Duodenal mucosa (tissue), 2 donors: ENCODE results near the gene MAS1.
"Not testable (repeated sequence)": the region's sequence is repeated elsewhere in the genome, so short reads cannot be mapped to it uniquely, and the experiment has no call there.

Experiments
- H3K27ac ChIP-seq: one replicate; pipeline ENCODE4 v1.7.0; 2013; ENCODE audit warnings: low read depth, low read length
- H3K27me3 ChIP-seq, 2 donors: one replicate each; pipeline ENCODE4 v1.7.0; 2013; ENCODE audit warnings: low read length in 2 of 2, control low read depth in 1 of 2; ENCODE audit not compliant: insufficient read depth in 2 of 2, control insufficient read depth in 1 of 2
- H3K36me3 ChIP-seq, 2 donors: one replicate each; pipeline ENCODE4 v1.7.0; 2013; ENCODE audit warnings: low read length in 2 of 2, control low read depth in 1 of 2; ENCODE audit not compliant: insufficient read depth in 2 of 2, control insufficient read depth in 1 of 2
- H3K4me1 ChIP-seq, 2 donors: one replicate each; pipeline ENCODE4 v1.7.0; 2013; ENCODE audit warnings: low read length in 2 of 2, control low read depth in 1 of 2; ENCODE audit not compliant: insufficient read depth in 2 of 2, control insufficient read depth in 1 of 2
- H3K4me3 ChIP-seq, 2 donors: one replicate each; pipeline ENCODE4 v1.7.0; 2013; ENCODE audit warnings: low read length in 2 of 2, low read depth in 1 of 2
- H3K9ac ChIP-seq, 2 donors: one replicate each; pipeline ENCODE4 v1.7.0; 2013; ENCODE audit warnings: low read length in 2 of 2, low read depth in 1 of 2
- H3K9me3 ChIP-seq, 2 donors: one replicate each; pipeline ENCODE4 v1.7.0; 2013; ENCODE audit warnings: low read length in 2 of 2, control low read depth in 1 of 2; ENCODE audit not compliant: control insufficient read depth in 1 of 2

The MAS1 gene

GRCh38 chr6:159890792-159891191 is at the start of gene MAS1:
MAS1 (plus strand) TSS chr6:159890988; CDS start chr6:159906956, 15,968 bp downstream.
- Histone ChIP-seq H3K4me3 (no peak within 1 kb of the TSS), H3K4me1 (no peaks in the 10 kb centered on the region), H3K27me3 (peaks cover 8 to 33% of the 10 kb centered on the region in 2 donors), H3K9me3 (no peaks in the 10 kb centered on the region), H3K27ac (no peak within 1 kb of the TSS), H3K9ac (no peak within 1 kb of the TSS), H3K36me3 (no peaks in the 10 kb centered on the region)

- H3K9me3 ChIP-seq = no peaks in the 10 kb centered on the region
- peaks cover 0 to 3% of the 10 kb centered on the region in 2 donors for H3K27me3 ChIP-seq
- no peak overlapping the region for H3K9ac ChIP-seq
- no peaks in the 10 kb centered on the region for H3K36me3 ChIP-seq
- H3K4me3 ChIP-seq = no peak overlapping the region
- H3K4me1 ChIP-seq = no peaks in the 10 kb centered on the region
- H3K27ac ChIP-seq = no peak overlapping the region
Measured at GRCh38 chr6:159842035-159842434, 48.8 kb upstream of the MAS1 start.

DNA sequence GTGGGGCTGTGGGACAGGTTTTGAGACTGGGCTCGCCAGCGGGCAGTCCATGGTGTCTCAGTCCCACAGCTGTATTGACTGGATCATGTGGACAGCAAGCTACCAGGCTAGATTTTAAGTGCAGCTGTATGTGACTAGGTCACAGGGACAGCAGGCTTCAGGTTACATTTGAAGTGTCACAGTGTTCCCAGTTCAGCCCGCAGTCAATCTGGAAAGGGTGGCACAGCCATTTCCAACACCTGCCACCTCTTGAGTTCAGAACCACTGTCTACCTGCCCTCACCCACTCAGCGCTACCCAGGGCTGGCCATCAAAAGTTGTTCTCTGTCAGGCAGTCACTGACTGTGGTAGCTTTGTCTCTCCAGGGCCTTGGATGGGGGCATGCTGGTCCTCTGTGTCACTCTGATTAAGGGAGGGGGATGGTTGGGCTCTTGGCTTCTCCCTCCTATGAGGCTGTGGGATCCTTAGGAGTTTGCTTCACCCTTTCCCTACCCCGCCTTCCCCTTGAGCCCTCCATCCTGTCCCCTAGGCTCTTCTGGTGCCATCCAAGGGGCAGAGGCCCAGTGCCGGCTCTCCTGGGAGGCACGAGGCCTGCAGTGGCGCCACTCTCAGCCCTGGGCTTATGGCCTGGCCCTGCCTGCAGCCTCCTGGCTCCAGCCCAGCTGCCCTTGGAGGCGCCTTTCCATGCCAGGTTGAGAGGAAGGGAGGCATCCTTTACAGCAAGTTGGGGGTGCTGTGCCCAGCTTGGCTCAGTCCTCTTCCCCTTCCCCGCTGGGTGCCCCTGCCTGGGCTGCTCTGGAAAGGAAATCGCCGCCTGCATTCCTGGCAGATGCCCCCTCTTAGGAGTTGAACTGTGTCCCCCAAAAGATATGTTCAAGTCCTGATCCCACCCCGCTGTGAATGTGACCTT is 45.8 kb upstream of the MAS1 start:
- H3K27ac ChIP-seq = no peak overlapping the region
- H3K9ac ChIP-seq = no peak overlapping the region
- H3K9me3 ChIP-seq = no peaks in the 10 kb centered on the region
- H3K27me3 ChIP-seq = no peaks in the 10 kb centered on the region
- no peak overlapping the region for H3K4me3 ChIP-seq
- H3K4me1 ChIP-seq = no peaks in the 10 kb centered on the region
- no peaks in the 10 kb centered on the region for H3K36me3 ChIP-seq

DNA sequence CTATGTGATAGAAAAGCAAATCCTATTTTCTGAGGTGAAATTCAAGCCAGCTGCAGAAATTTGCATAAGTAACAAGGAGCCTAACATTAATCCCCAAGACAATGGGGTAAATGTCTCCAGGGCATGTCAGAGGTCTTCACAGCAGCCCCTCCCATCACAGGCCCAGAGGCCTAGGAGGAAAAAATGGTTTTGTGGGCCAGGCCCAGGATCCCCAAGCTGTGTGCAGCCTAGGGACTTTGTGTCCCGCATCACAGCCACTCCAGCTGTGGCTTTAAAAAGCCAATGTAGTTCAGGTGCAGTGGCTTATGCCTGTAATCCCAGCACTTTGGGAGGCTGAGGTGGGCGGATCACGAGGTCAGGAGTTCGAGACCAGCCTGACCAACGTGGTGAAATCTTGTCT is 42.2 kb upstream of the MAS1 start:
- H3K9me3 ChIP-seq, H3K27me3 ChIP-seq, H3K4me1 ChIP-seq, H3K4me3 ChIP-seq, H3K36me3 ChIP-seq, H3K9ac ChIP-seq, H3K27ac ChIP-seq: not testable (repeated sequence)

DNA sequence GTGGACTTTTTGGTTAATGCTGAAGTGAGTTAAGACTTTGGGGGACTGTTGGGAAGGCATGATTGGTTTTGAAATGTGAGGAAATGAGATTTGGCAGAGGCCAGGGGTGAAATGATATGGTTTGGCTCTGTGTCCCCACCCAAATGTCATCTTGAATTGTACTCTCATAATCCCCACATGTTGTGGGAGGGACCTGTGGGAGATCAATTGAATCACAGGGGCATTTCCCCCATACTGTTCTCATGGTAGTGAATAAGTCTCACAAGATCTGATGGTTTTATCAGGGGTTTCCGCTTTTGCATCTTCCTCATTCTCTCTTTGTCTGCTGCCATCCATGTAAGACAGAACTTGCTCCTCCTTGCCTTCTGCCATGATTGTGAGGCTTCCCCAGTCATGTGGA is 40.9 kb upstream of the MAS1 start:
- not testable (repeated sequence) for H3K9ac ChIP-seq, H3K4me1 ChIP-seq, H3K9me3 ChIP-seq, H3K4me3 ChIP-seq, H3K36me3 ChIP-seq, H3K27me3 ChIP-seq, H3K27ac ChIP-seq

DNA sequence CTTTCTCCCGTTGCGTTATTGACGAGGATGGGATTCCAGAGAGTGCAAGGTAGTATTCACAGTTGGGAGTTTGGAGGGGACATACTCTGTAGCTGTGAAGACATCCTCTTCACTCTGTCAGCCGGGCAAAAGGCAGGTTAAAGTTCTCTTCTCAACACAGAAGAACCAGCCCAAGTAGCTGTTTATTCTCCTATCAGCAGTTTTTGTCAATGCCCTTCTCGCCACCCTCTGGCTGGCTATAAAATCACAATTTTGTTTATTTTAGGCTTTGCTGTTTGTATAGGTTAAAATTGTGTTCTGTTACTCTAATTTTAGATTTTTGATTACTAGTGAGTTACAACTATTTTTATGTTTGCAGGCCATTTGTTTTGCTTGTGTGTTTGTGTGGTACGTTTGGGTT is 37.9 kb upstream of the MAS1 start:
- H3K9me3 ChIP-seq = no peaks in the 10 kb centered on the region
- no peaks in the 10 kb centered on the region for H3K36me3 ChIP-seq
- peaks cover 0 to 4% of the 10 kb centered on the region in 2 donors for H3K27me3 ChIP-seq
- H3K4me1 ChIP-seq = no peaks in the 10 kb centered on the region
- no peak overlapping the region for H3K27ac ChIP-seq
- no peak overlapping the region for H3K4me3 ChIP-seq
- no peak overlapping the region for H3K9ac ChIP-seq

DNA sequence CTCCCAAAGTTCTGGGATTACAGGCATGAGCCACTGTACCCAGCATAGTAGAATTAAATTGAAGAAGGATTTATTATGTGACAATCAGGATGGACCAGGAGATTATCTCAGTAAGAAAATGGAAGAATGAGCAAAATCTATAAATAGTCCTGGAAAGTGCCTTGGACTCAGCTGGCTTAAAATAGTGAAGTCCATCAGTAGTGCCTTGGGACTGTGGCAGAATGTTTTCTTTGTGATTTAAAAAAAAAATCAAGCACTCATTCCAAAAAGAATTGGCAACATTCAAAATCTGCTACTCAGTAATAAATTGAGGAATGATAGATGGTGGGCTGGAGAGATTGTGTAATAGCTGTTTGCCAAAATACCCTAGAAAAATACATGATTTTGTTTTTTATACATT is 37.0 kb upstream of the MAS1 start:
- Histone ChIP-seq H3K4me3 (no peak overlapping the region), H3K4me1 (no peaks in the 10 kb centered on the region), H3K9me3 (no peaks in the 10 kb centered on the region), H3K27ac (no peak overlapping the region), H3K36me3 (no peaks in the 10 kb centered on the region), H3K9ac (no peak overlapping the region), H3K27me3 (peaks cover 0 to 4% of the 10 kb centered on the region in 2 donors)

DNA sequence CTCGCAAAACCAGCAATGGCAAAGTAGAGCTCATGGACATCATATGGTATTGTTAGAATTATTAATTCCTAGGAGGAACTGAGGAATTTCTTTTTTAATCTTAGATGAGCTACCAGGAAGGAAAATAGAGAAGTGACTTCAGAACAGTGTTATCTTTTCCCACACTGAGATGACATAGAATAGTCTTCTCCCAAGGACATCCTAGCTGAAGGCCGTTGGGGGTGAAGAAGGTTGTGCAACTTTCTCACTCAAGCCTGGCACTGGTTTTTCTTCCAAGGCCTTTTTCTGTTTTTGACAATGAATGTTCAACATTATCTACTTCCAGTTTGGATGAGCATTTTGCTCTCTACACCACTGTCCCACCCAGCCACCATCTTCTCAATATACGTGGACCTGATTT is 35.8 kb upstream of the MAS1 start:
- Histone ChIP-seq H3K4me1 (no peaks in the 10 kb centered on the region), H3K36me3 (no peaks in the 10 kb centered on the region), H3K27ac (no peak overlapping the region), H3K27me3 (peaks cover 0 to 4% of the 10 kb centered on the region in 2 donors), H3K4me3 (no peak overlapping the region), H3K9me3 (no peaks in the 10 kb centered on the region), H3K9ac (no peak overlapping the region)

GRCh38 chr6:159858259-159858658 is 32.5 kb upstream of the MAS1 start:
- H3K4me3 ChIP-seq = no peak overlapping the region
- H3K36me3 ChIP-seq = no peaks in the 10 kb centered on the region
- peaks cover 0 to 4% of the 10 kb centered on the region in 2 donors for H3K27me3 ChIP-seq
- no peak overlapping the region for H3K27ac ChIP-seq
- H3K9me3 ChIP-seq = no peaks in the 10 kb centered on the region
- H3K4me1 ChIP-seq = no peaks in the 10 kb centered on the region
- no peak overlapping the region for H3K9ac ChIP-seq

GRCh38 chr6:159860482-159860881 is 30.3 kb upstream of the MAS1 start:
- no peaks in the 10 kb centered on the region for H3K4me1 ChIP-seq
- H3K36me3 ChIP-seq = no peaks in the 10 kb centered on the region
- no peak overlapping the region for H3K27ac ChIP-seq
- H3K9me3 ChIP-seq = no peaks in the 10 kb centered on the region
- H3K9ac ChIP-seq = no peak overlapping the region
- no peaks in the 10 kb centered on the region for H3K27me3 ChIP-seq
- H3K4me3 ChIP-seq = no peak overlapping the region
